Left forelimb (tissue), 1 donor: ENCODE measurements around the gene SLC22A31.
"Not testable (repeated sequence)": the region's sequence is repeated elsewhere in the genome, so short reads cannot be mapped to it uniquely, and the experiment has no call there.

Experiments
- DNase-seq: peaks from one replicate; pipeline ENCODE4 v3.0.0-alpha.2; 2018; ENCODE audit warnings: low spot score

SLC22A31 gene

GRCh38 chr16:89200124-89200849 is at the start of gene SLC22A31:
Gene SLC22A31, minus strand, starts transcription at chr16:89200537. Its CDS starts 36 bp downstream, at chr16:89200501.
- no peak for DNase-seq

GRCh38 chr16:89248196-89248982 is 48.1 kb upstream of the SLC22A31 start:
- no peak for DNase-seq

GRCh38 chr16:89247734-89248075 is 47.4 kb upstream of the SLC22A31 start:
- not testable (repeated sequence) for DNase-seq

- peak; percentile 89 for DNase-seq
These were observed 46.8 kb upstream of the SLC22A31 start for GRCh38 chr16:89246903-89247733.

- no peak for DNase-seq
These were observed 46.1 kb upstream of the SLC22A31 start for GRCh38 chr16:89246383-89246902.

- DNase-seq: no peak
These were observed 44.4 kb upstream of the SLC22A31 start for GRCh38 chr16:89244754-89245153.

- DNase-seq: not testable (repeated sequence)
These were observed 43.9 kb upstream of the SLC22A31 start for GRCh38 chr16:89244264-89244663.

GRCh38 chr16:89243664-89244063 is 43.3 kb upstream of the SLC22A31 start:
- DNase-seq: no peak

- DNase-seq: no peak
These were observed 42.5 kb upstream of the SLC22A31 start for GRCh38 chr16:89242795-89243200.

GRCh38 chr16:89241187-89242007 is 41.1 kb upstream of the SLC22A31 start:
- peak; percentile 83 for DNase-seq

- DNase-seq: no peak
These were observed 37.4 kb upstream of the SLC22A31 start for GRCh38 chr16:89237733-89238132.

GRCh38 chr16:89233678-89234490 is 33.5 kb upstream of the SLC22A31 start:
- DNase-seq: no peak

GRCh38 chr16:89232107-89232506 is 31.8 kb upstream of the SLC22A31 start:
- no peak for DNase-seq

- peak; percentile 77 for DNase-seq
These were observed 29.9 kb upstream of the SLC22A31 start for GRCh38 chr16:89230255-89230654.

GRCh38 chr16:89224665-89225064 is 24.3 kb upstream of the SLC22A31 start:
- no peak for DNase-seq

GRCh38 chr16:89222931-89223330 is 22.6 kb upstream of the SLC22A31 start:
- no peak for DNase-seq

- DNase-seq: no peak
These were observed 21.3 kb upstream of the SLC22A31 start for GRCh38 chr16:89221604-89222003.

GRCh38 chr16:89219365-89219764 is 19.0 kb upstream of the SLC22A31 start:
- no peak for DNase-seq

GRCh38 chr16:89217388-89218191 is 17.3 kb upstream of the SLC22A31 start, which contains the start of gene ZNF778:
Gene ZNF778, plus strand, starts transcription at chr16:89217703. Its CDS starts 3,425 bp downstream, at chr16:89221128.
- DNase-seq: peak; percentile 88

GRCh38 chr16:89217138-89217387 is 16.7 kb upstream of the SLC22A31 start:
- DNase-seq: no peak
